ENCODE measurements around the gene SIRPA.

The SIRPA gene

GRCh38 chr20:1858871-1859270 is 36.3 kb upstream of the SIRPA start:
- H3K4me3 ChIP-seq (ENCODE audit: low read depth, low read length) = no peak overlapping the region
- in situ Hi-C loops (cut with HindIII; ENCODE audit: low sequenced_read_pairs) = no loop called here
- no peak for TF ChIP-seq CTCF (IDR thresholded peaks at IDR 0.05; ENCODE audit: low read depth, low read length)
- no peak for DNase-seq (ENCODE audit: low read depth, low spot score)

DNA sequence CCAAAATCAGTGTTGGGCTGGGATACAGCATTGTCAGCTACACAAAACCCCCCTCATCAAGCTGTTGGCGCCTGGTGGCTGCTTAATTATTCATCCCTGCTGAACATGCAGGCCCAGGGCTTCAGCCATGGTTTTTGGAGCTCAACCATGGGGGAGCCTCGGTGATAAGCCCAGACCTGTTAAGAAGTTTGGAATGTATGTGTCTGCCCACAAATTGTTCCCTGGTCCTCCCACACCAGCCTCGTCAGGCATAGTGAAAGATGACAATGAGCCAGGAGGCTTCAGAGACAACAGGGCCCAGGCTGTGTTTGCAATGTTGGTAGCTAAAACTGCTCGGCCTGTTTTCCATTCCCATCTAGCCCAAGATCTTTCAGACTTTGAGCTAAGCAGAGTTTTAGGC is 34.8 kb upstream of the SIRPA start:
- no peak overlapping the region for H3K4me3 ChIP-seq (ENCODE audit: low read depth, low read length)
- in situ Hi-C loops (cut with HindIII; ENCODE audit: low sequenced_read_pairs) = no loop called here
- DNase-seq (ENCODE audit: low read depth, low spot score) = peak; percentile 42
- TF ChIP-seq CTCF (IDR thresholded peaks at IDR 0.05; ENCODE audit: low read depth, low read length) = no peak

GRCh38 chr20:1861347-1861976 is 33.7 kb upstream of the SIRPA start:
- in situ Hi-C loops (cut with HindIII; ENCODE audit: low sequenced_read_pairs) = no loop called here
- DNase-seq (ENCODE audit: low read depth, low spot score) = peak; percentile 24
- no peak for TF ChIP-seq CTCF (IDR thresholded peaks at IDR 0.05; ENCODE audit: low read depth, low read length)
- no peak overlapping the region for H3K4me3 ChIP-seq (ENCODE audit: low read depth, low read length)

DNA sequence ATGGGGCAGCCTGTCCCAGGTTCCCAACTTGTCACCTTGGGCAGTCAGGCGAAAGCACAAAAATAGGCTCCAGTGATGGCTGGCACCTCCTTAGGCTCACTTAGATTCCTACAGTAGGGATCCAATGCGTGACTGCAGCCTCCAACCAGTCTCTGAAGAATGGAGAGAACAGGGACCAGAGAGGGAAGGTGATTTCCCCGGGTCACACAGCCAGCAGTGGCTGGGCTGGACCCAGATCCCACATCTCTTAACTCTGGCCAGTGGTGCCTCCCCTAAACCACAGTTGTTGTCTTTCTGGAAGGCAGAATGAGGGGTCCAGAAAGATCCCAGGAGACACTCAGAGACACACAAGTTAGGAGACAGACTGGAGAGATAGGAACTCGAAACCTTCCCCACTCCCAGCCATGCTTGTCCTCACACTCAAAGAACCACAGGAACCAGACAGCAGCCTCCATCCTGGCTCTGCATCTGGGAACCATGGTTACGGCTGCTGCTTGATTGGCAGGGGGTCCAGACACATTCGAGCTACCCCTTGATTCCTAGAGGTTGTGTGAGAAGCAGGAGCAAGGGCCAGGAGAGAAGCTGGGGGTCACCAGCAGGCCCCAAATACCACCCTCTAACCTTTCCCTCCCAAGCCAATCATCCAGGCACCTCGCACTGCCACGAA is 33.1 kb upstream of the SIRPA start:
- DNase-seq (ENCODE audit: low read depth, low spot score) = no peak
- no peak for TF ChIP-seq CTCF (IDR thresholded peaks at IDR 0.05; ENCODE audit: low read depth, low read length)
- in situ Hi-C loops (cut with HindIII; ENCODE audit: low sequenced_read_pairs) = no loop called here
- H3K4me3 ChIP-seq (ENCODE audit: low read depth, low read length) = no peak overlapping the region

DNA sequence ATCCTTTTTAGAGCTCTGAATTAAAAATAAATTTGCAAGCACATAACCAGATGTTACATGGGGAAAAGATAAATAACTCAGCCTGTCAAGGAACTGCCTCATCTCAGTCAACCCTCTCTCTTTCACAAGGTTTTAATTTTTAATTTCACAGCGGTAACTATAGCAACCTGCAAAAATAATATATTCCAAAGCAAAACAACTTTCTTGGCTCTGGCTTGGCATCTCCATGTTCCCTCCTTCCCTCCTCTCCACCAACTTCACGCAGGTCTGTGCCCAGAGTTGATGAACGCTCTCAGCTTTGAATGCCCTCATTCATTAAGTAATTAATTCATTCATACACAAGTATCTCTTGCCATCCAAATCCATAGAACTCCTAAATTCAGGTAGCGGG is 32.5 kb upstream of the SIRPA start:
- TF ChIP-seq CTCF (IDR thresholded peaks at IDR 0.05; ENCODE audit: low read depth, low read length) = no peak
- no peak for DNase-seq (ENCODE audit: low read depth, low spot score)
- no peak overlapping the region for H3K4me3 ChIP-seq (ENCODE audit: low read depth, low read length)
- in situ Hi-C loops (cut with HindIII; ENCODE audit: low sequenced_read_pairs) = no loop called here

DNA sequence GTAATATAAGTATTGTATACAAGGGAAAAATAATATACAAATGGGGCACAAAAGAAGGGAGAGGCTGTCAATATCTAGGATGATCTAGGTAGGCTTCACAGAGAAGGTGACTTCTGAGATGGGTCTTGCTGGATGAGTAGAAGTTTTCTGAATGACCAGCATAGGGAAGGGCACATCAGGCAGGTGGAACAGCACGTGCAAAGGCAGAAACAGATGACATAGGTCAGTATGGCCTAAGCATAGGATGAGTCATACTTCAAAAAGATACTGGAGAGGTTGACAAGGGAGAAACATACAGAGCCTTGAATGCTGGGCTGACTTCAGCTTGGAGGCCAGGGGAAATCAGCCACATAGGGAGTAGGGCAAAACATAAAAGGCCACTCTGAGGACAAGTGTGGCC is 31.9 kb upstream of the SIRPA start:
- TF ChIP-seq CTCF (IDR thresholded peaks at IDR 0.05; ENCODE audit: low read depth, low read length) = no peak
- no peak for DNase-seq (ENCODE audit: low read depth, low spot score)
- no peak overlapping the region for H3K4me3 ChIP-seq (ENCODE audit: low read depth, low read length)
- in situ Hi-C loops (cut with HindIII; ENCODE audit: low sequenced_read_pairs) = no loop called here

Measured in astrocyte of the spinal cord (primary cell).